Frontal cortex (tissue), 4 donors: ENCODE data around the gene RNF115. TPM values are rescaled to one million over a fixed set of nuclear protein-coding genes. Genes with fewer than 3 reads are reported as not detected.
"Not testable (repeated sequence)": the region's sequence is repeated elsewhere in the genome, so short reads cannot be mapped to it uniquely, and the experiment has no call there.

Experiments
- DNase-seq, 2 donors: peaks; one replicate each; pipeline ENCODE4 v3.0.0; 2012; ENCODE audit warnings: low spot score in 2 of 2
- FAIRE-seq: peaks from 2 replicates; lab custom pipeline; 2012; peaks lifted over from hg19 to GRCh38; lab: Jason Lieb, UNC
- total RNA-seq: library from RNA; depleted of rRNA; stranded (reverse); fragments of >200 nt; gene quantifications from one replicate; pipeline ENCODE4 v1.2.3, GENCODE V29; 2014
- donor health status: control.
- donor health status: control.
- donor health status: control.

The RNF115 gene
- total RNA-seq, 1 donor from 2014 or later: 26.5 TPM

GRCh38 chr1:145784409-145784808, 39.5 kb downstream of the RNF115 start:
- FAIRE-seq (no peak), DNase-seq (no peak)

DNA sequence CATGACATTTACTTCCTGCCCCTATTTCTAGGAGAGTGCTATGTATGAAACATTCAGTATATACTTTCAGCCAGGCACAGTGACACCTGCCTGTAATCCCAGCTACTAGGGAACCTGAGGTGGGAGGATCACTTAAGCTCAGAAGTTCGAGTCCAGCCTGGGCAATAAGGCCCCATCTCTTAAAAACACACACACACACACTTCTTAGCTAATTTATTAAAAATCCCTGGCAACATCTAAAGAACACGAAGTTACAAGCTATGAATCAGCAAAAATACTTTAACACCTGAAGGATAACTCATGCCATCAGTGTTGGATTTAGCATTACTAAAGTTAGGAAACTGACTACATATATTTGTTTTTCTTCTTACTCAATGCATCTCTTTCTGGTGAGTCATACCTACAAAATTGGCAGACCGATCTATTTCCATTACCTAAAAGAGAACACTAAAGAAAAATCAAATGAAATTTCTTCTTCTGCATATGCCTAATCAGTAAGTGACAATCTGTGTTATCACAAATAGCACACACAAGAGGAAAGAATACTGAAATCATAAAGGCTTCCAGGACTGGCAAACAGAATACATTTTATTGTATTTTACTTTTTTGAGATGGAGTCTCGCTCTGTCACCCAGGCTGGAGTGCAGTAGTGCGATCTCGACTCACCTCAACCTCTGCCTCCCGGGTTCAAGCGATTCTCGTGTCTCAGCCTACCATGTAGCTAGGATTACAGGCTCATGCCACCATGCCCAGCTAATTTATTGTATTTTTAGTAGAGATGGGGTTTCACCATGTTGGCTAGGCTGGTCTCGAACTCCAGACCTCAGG, 41.4 kb downstream of the RNF115 start:
- DNase-seq (no peak), FAIRE-seq (no peak)

DNA sequence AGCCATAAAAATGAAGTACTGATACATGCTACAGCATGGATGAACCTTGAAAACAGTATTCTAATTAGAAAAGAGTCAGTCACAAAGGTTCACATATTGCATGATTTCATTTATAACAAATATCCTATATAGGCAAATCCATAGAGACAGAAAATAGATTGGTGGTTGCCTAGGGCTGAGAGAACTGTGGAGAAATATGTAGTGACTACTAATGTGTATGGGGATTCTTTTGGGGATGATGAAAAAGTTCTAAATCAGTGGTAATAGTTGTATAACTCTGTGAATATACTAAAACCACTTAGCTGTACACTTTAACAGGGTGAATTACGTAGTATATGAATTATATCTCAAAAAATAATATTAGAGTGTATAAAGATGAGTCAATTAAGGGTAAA, 45.8 kb downstream of the RNF115 start:
- no peak for DNase-seq
- FAIRE-seq: no peak

DNA sequence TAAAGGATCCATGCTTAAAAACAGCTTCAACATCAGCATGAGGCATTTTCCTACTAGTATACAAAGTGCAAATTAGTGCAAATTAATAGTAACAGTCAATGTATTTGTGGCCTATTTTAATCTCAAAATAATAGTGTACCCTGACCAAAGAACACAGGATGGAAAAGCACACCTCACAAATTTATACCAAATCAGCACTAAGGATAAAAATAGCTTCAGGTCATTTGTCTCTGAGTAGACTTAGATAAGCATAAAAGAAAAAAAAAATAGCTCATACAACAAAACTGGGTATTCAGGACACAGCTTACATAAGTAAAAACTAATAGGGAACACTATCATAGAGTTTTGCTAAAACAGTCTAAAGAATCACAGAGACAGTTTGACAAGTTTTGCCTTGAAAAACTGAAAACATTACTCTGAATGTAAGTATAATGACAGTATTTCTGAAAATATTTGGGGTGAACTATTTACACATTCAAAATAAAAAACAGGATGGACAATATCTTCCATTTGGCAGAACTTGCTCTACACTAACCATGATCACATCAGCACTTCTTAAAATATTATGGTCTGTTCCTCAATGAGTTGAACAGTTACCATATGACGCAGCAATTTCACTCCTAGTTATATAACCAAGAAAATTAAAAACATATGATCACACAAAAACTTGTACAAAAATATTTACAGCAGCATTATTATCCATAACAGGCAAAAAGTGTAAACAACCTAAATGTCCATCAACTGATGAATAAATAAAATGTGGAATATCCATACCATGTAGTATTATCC, 46.3 kb downstream of the RNF115 start:
- DNase-seq (no peak), FAIRE-seq (no peak)

- no peak for DNase-seq
- no peak for FAIRE-seq
These were observed 50.5 kb downstream of the RNF115 start for GRCh38 chr1:145773423-145773822.

DNA sequence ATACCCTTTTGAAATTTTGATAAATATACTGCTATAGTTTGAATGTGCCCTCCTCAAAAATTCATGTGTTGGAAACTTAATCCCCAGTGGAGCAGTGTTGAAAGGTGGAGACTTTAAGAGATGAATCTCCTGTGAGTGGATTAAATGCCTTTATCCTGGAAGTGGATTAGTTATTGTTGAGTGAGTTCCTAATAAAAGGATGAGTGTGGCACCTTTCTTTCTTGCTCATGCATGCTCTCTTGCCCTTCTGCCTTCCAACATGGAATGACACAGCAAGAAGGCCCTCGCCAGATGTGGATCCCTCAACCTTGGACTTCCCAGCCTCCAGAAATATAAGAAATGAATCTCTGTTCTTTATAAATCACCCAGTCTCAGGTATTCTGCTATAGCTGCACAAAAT, 52.8 kb downstream of the RNF115 start:
- FAIRE-seq: no peak
- DNase-seq: no peak

GRCh38 chr1:145768004-145768403, 55.9 kb downstream of the RNF115 start:
- not testable (repeated sequence) for DNase-seq, FAIRE-seq

GRCh38 chr1:145766926-145767325, 57.0 kb downstream of the RNF115 start:
- not testable (repeated sequence) for DNase-seq, FAIRE-seq

DNA sequence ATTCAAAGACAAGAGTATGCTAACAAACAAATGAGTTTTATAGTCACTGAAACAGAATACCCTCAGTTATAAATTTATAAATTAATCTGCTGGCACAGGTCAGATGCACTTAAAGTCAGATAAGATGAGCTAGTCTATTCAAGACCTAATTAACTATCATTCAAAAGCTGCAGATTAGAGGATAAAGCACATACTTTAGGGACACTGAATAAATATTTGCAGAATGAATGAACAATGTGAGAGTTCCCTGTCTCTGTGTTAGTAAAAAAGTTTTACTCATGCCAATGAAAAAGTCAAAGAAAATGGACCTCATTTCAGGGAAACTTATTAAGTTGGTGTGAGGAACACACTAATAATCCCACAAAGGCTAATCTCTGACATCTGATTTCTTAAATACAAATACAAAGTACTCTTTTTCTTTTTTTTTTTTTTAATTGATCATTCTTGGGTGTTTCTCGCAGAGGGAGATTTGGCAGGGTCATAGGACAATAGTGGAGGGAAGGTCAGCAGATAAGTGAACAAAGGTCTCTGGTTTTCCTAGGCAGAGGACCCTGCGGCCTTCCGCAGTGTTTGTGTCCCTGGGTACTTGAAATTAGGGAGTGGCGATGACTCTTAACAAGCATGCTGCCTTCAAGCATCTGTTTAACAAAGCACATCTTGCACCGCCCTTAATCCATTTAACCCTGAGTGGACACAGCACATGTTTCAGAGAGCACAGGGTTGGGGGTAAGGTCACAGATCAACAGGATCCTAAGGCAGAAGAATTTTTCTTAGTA, 58.1 kb downstream of the RNF115 start:
- DNase-seq, FAIRE-seq: not testable (repeated sequence)

- DNase-seq, FAIRE-seq: not testable (repeated sequence)
These were observed 58.8 kb downstream of the RNF115 start for GRCh38 chr1:145765127-145765526.

- not testable (repeated sequence) for DNase-seq, FAIRE-seq
These were observed 59.5 kb downstream of the RNF115 start for GRCh38 chr1:145764231-145764940.

DNA sequence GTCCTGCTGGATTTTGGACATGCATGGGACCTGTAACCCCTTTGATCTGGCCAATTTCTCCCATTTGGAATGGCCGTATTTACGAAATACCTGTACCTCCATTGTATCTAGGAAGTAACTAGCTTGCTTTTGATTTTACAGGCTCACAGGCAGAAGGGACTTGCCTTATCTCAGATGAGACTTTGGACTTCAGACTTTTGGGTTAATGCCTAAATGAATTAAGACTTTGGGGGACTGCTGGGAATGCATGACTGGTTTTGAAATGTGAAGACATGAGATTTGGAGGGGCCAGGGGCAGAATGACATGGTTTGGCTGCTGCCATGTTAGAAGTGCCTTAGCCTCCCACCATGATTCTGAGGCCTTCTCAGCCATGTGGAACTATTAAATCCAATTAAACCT, 61.9 kb downstream of the RNF115 start:
- not testable (repeated sequence) for DNase-seq, FAIRE-seq

DNA sequence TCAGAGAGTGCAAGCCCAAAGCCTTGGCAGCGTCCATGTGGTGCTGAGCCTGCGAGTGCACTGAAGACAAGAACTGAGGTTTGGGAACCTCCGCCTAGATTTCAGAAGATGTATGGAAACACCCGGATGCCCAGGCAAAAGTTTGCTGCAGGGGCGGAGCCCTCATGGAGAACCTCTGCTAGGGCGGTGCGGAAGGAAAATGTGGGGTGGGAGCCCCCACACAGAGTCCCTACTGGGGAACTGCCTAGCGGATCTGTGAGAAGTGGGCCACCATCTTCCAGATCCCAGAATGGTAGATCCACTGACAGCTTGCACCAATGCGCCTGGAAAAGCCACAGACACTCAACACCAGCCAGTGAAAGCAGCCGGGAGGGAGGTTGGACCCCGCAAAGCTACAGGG, 62.4 kb downstream of the RNF115 start:
- not testable (repeated sequence) for FAIRE-seq, DNase-seq

- DNase-seq, FAIRE-seq: not testable (repeated sequence)
These were observed 63.4 kb downstream of the RNF115 start for GRCh38 chr1:145760395-145760949.

DNA sequence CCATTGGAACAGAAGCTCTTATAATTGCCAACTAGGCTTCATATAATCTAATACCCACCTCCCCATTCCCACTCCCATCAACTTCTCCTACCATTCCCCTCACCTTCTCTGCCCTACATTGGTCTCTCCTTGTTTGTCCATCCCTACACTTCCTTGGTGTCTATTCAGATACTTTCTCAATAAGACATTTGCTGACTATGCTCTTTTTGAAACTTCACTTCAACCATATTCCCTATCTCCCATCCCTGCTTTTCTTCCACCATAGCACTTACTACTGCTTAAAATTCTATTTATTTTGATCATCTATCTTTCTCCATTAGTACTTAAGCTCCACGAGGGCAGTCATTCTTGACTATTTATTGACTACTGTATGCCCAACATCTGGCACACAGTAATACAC, 64.2 kb downstream of the RNF115 start:
- DNase-seq (no peak), FAIRE-seq (no peak)

DNA sequence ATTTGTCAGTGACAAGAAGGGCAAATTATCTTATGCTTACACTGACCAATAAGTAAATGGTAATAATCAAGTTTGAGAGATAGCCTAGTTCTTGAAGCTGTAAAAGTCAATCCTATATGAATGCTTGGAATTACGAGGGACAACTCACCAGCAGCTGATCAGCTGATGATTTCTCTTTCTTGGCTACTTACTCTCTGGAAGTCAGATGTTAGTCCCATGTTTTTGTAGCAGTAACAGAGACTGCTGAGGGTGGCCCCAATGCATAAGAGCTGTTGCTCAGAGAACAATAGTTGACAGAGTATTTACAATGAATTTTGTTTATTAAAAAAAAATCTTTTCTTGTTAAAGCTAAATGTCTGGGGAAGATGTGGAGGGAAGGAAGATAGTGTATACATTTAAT, 65.3 kb downstream of the RNF115 start:
- FAIRE-seq: no peak
- no peak for DNase-seq

- DNase-seq: no peak
These were observed 65.8 kb downstream of the RNF115 start for GRCh38 chr1:145758116-145758515.

GRCh38 chr1:145757420-145757819, 66.5 kb downstream of the RNF115 start:
- DNase-seq: no peak
- FAIRE-seq: no peak

More at GRCh38 chr1:145758116-145758515, 65.8 kb downstream of the RNF115 start:
- no peak for FAIRE-seq

DNA sequence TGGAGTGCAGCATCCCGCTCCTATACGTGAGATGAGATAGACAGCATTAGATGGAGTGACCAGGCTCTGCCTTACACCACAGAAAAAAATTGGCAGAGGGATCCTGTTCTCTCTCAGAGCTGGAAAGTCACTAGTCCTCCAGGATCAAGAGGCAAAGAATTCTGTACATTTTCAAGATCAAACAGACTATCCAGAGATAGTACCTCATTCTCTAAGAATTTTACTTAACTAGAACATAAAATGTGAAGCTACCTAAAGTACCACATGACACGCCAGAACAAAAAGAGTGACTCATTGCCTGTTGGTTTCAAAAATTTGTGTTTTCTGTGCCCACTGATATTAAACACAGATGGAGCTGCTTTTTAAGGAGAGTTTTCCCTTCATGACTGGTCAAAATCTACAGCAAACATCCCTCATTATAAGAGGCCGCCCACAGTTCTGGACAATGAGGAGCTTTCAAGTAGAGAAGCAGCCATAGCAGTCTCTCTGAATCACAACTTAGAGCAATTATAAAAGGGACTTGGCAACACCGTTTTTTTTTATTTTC, 72.3 kb downstream of the RNF115 start:
- no peak for FAIRE-seq
- DNase-seq: peak in 1 of 2 donors; percentile 40
